HG03354 (cell line): ENCODE data around the gene TFDP2.
"Not testable (repeated sequence)": the region's sequence is repeated elsewhere in the genome, so short reads cannot be mapped to it uniquely, and the experiment has no call there.

Experiments
- ATAC-seq: cut with Tn5 transposase; IDR thresholded peaks from one replicate; pipeline ENCODE4 v1.9.1; 2021; ENCODE audit warnings: mild to moderate bottlenecking; ENCODE audit not compliant: unreplicated experiment, poor library complexity, severe bottlenecking

The TFDP2 gene

GRCh38 chr3:141939759-141940158 is 209.6 kb downstream of the TFDP2 start:
- no peak for ATAC-seq

DNA sequence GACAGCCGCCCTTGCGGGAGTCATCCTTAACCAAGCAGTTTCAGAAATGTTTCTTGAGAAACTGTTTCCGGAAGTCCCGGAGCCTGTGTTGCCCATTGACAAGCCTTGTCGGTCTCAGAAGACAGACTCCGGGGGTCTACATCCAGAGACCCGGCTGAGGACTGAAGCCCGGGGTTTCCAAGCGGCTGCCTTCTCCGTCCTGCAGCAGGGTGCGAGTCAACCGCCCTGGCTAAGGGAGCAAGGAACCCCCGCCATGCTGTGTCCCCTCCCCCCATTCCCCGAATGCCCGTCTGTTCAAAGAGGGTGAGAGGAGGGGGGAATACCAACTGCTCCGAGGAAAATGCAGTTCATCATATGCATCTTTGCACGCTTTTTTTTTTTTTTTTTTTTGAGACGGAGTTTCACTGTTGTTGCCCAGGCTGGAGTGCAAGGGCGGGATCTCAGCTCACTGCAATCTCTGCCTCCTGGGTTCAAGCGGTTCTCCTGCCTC is 211.3 kb downstream of the TFDP2 start:
- no peak for ATAC-seq

DNA sequence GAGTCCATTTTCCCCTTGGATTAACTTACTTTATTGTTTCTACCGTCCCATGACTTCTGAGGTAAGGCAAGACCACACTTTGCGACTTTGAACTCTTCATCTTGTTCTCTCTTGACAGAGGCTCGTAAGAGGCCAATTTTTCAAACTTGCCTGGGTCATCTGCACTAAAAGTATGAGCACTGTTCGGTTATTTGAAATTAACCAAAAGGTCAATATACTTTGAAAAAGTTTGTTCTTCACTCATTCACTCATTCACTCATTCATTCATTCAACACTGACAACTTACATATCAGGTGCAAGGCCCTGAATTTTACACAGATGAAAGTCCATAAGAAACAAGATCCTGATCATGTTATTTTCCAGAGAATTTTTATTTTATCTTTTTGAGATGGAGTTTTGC is 215.0 kb downstream of the TFDP2 start:
- ATAC-seq = no peak

DNA sequence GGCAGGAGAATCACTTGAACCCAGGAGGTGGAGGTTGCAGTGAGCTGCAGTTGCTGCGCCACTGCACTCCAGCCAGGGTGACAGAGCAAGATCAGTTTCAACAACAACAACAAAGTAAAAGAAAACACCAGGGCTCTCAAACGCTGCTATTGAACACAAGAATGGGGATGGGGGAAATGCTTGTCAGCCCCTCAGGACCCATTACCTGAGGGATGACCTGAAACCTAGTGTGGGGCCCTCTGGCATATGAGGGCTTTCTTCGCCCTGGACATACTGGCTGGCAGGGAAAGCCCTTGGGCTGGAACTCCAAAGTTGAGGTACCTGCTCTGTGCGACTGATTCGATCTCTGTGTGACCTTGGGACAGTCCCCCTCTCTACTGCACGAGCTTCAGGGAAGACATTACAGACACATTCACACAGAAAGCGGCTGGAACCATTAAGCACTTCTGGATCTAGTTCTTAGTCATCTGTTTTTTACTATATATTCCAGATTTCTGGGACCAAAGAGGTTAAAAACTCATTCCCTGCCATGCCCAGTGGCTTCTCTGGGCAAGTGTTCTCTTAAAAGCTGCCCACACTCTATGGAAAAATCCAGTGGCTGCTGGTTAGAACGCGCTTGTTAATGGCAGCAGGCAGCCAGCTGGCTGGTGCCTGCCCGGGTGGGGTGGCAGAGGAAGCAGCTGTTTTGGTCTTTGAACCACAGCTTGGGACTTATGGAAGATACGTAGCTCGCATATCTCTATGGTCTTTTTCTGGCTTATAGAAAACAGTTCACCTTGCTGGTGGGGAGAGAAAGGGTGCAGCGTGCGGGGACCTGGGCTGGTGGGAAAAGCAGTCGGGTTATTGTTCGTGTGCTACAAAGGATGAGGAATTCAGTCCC is 215.7 kb downstream of the TFDP2 start:
- no peak for ATAC-seq

GRCh38 chr3:141930801-141931200 is 218.5 kb downstream of the TFDP2 start:
- no peak for ATAC-seq

GRCh38 chr3:141929341-141929995 is 219.9 kb downstream of the TFDP2 start:
- ATAC-seq = no peak

GRCh38 chr3:141928631-141929270 is 220.6 kb downstream of the TFDP2 start:
- no peak for ATAC-seq

GRCh38 chr3:141926929-141927328 is 222.4 kb downstream of the TFDP2 start:
- no peak for ATAC-seq

GRCh38 chr3:141925677-141926076 is 223.7 kb downstream of the TFDP2 start:
- not testable (repeated sequence) for ATAC-seq

DNA sequence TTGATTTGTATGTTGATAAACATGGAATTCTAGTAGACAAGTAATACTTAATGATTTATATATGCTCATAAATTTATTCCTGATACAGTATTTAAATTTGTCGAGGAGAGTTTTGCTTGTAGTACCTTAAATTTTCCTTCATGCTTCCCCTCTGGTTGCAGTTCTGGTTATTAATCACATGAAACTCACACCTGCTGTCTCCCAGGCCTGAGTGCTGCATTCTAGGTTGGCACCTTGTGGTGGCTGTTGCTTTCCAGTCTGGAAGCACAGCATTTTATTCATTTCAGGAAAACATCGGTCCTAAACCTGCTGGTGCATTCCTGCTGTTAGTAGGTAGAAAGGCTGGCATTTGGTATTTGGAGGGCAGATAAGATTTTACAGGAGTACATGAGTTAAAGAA is 228.0 kb downstream of the TFDP2 start:
- ATAC-seq = no peak

- ATAC-seq = no peak
These were observed 228.6 kb downstream of the TFDP2 start for GRCh38 chr3:141920701-141921100.

GRCh38 chr3:141915766-141916165 is 233.6 kb downstream of the TFDP2 start:
- no peak for ATAC-seq

DNA sequence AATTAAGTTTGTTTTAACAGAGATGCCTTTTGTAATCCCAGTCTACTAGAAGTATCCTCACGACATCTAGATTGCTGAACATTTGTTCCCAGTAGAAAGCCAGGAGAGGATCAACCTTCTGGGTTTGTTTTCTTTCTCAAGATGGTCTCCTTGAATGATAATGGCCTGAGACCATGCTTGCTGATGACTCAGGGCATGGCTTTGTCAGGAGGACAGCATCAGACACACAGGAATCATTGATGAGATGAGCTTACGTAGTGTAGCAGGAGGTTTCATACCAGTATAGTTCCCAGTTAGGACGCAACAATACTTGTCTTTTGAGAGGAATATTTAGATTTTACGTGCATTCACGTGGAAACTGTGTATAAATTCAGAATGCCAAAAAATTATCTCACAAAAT is 234.3 kb downstream of the TFDP2 start:
- ATAC-seq = no peak

DNA sequence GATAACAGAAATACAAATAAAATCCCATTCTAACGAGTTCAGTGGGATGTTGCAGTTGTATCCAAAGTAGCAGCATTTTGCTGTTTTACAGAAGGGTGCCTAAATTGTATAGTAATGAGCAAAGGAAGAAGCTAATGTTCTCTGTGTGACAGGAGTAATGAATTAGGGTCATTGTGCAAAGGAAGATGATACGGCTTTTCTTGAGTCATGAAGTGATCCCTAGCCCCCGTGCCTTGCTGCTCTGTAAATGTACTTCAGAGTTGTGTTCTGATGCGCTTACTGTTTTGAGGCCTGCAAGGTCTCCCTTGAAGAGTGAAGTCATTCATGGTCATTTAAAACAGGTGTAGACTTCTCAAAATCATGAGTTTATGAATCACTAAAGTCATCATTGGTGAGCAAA is 235.0 kb downstream of the TFDP2 start:
- no peak for ATAC-seq

GRCh38 chr3:141913150-141913811 is 236.1 kb downstream of the TFDP2 start:
- ATAC-seq = no peak

DNA sequence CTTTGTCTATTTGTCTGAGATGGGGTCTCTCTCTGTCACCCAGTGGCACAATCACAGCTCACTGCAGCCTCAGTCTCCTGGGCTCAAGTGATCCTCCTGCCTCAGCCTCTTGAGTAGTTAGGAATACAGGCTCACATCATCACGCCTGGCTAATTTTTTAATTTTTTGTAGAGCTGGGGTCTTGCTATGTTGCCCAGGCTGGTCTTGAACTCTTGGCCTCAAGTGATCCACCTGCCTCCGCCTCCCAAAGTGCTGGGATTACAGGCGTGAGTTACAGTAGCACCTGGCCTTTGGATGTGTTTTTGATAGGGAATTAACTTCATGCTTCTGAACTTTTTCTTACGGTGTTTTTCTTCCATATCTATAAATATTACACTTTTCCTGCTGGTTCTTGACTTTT is 239.4 kb downstream of the TFDP2 start:
- ATAC-seq = not testable (repeated sequence)

DNA sequence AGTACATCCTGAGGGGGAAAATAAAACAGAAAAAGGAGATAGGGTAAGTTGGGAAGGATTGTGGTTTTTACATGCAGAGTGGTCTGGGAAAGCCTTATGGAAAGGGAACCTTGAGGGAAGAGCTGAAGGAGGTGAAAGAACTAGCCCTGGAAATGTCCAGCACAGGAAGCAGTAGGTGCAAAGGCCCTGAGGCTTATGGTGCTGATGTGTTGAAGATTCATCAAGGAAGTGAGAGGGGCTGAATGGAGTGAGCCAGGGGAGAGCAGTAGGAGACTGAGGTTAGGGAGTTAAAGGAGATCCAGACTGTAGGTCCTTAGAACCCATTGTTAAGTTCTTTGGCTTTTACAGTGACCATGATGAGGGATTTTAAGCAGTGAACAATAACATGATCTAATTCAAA is 239.9 kb downstream of the TFDP2 start:
- no peak for ATAC-seq

DNA sequence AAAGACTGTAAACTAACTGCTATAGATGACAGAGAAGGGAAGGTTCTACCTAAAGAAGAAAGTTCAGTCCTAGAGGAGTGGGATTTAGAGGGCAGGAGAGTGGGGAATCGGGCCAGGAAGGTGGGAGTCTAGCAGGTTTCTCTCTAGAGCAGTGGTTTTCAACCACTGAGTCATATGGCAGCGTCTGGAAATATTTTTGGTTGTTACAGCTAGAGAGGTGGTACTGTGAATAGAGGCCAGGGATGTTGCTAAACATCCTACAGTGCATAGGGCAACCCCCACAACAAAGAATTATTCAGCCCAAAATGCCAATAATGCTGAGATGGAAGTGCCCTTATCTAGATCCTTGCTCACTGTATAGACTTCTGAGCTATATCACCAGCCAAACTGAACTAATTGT is 244.2 kb downstream of the TFDP2 start:
- ATAC-seq = no peak

- no peak for ATAC-seq
These were observed 245.1 kb downstream of the TFDP2 start for GRCh38 chr3:141904203-141904602.

DNA sequence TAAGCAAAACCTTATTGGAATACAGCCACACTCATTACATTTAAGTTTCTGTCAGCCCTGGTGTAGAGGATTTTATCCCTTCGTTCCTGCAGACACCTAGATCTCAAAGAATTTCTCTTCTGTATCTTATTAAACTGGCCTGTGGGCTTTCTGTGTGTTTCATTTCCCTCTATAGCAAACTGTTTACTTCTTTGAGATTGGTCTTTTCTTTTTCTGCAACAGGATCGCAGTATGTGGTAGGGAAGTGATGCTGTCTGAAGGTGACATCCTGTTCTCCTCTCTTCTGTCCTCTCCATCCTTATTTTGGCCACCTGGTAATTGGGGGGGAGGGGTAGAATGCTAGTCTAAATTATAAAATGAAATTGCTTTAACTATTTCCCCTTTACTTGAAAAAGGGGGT is 247.4 kb downstream of the TFDP2 start:
- ATAC-seq = no peak
